Trophoblast cell (in vitro differentiated cells and primary cell): Measurements from ENCODE around the gene ABO.
"Not testable (repeated sequence)": the region's sequence is repeated elsewhere in the genome, so short reads cannot be mapped to it uniquely, and the experiment has no call there.

Experiments used
- DNase-seq, 2 donors: peaks; one replicate each; pipeline ENCODE4 v3.0.0-alpha.2; 2016
- H2AFZ ChIP-seq: 2 replicates; pipeline ENCODE4 v1.6.1; 2013; ENCODE audit warnings: low read length, moderate library complexity, mild to moderate bottlenecking; ENCODE audit not compliant: insufficient read depth, poor library complexity
- H2AK5ac ChIP-seq: 2 replicates; pipeline ENCODE4 v1.6.1; 2013; ENCODE audit warnings: mild to moderate bottlenecking, low read length
- H2BK120ac ChIP-seq: 2 replicates; pipeline ENCODE4 v1.6.1; 2013; ENCODE audit warnings: low read length, mild to moderate bottlenecking, moderate library complexity; ENCODE audit not compliant: insufficient read depth, poor library complexity
- H2BK12ac ChIP-seq: 2 replicates; pipeline ENCODE4 v1.6.1; 2013; ENCODE audit warnings: mild to moderate bottlenecking, low read length, moderate library complexity
- H2BK5ac ChIP-seq: 2 replicates; pipeline ENCODE4 v1.6.1; 2013; ENCODE audit warnings: low read length, low read depth, moderate library complexity, mild to moderate bottlenecking; ENCODE audit not compliant: poor library complexity
- H3K14ac ChIP-seq: 2 replicates; pipeline ENCODE4 v1.6.1; 2013; ENCODE audit warnings: mild to moderate bottlenecking, low read length
- H3K18ac ChIP-seq: 2 replicates; pipeline ENCODE4 v1.6.1; 2013; ENCODE audit warnings: mild to moderate bottlenecking, low read length
- H3K23ac ChIP-seq: 2 replicates; pipeline ENCODE4 v1.6.1; 2013; ENCODE audit warnings: low read length
- H3K27ac ChIP-seq: 2 replicates; pipeline ENCODE4 v1.5.1; 2013; ENCODE audit warnings: low read depth, mild to moderate bottlenecking, inconsistent platforms, low read length, moderate library complexity
- H3K27me3 ChIP-seq: 2 replicates; pipeline ENCODE4 v1.6.1; 2013; ENCODE audit warnings: inconsistent platforms, mild to moderate bottlenecking, low read length, moderate library complexity; ENCODE audit not compliant: insufficient read depth
- H3K36me3 ChIP-seq, 2 experiments: 1 replicate in 1 of 2; 2 replicates in 1 of 2; pipeline ENCODE4 v1.6.1; 2013; ENCODE audit warnings: low read length in 2 of 2, mild to moderate bottlenecking in 2 of 2, moderate library complexity in 1 of 2; ENCODE audit not compliant: insufficient read depth in 2 of 2, control insufficient read depth in 1 of 2
- H3K4ac ChIP-seq: 2 replicates; pipeline ENCODE4 v1.6.1; 2013; ENCODE audit warnings: low read depth, mild to moderate bottlenecking, low read length, moderate library complexity
- H3K4me1 ChIP-seq, 2 experiments: 1 replicate in 1 of 2; 2 replicates in 1 of 2; pipeline ENCODE4 v1.6.1; 2013; ENCODE audit warnings: low read length in 2 of 2, mild to moderate bottlenecking in 2 of 2, moderate library complexity in 1 of 2; ENCODE audit not compliant: insufficient read depth in 2 of 2, control insufficient read depth in 1 of 2
- H3K4me2 ChIP-seq: 2 replicates; pipeline ENCODE4 v1.6.1; 2013; ENCODE audit warnings: inconsistent platforms, mild to moderate bottlenecking, low read length, moderate library complexity
- H3K4me3 ChIP-seq: 2 replicates; pipeline ENCODE4 v1.5.1; 2013; ENCODE audit warnings: mild to moderate bottlenecking, low read depth, low read length, inconsistent platforms
- H3K79me1 ChIP-seq: one replicate; pipeline ENCODE4 v1.6.1; 2013; ENCODE audit warnings: low read length
- H3K79me2 ChIP-seq: 2 replicates; pipeline ENCODE4 v1.6.1; 2013; ENCODE audit warnings: low read length, mild to moderate bottlenecking; ENCODE audit not compliant: control insufficient read depth, insufficient read depth, poor library complexity
- H3K9ac ChIP-seq: 2 replicates; pipeline ENCODE4 v1.6.1; 2013; ENCODE audit warnings: mild to moderate bottlenecking, low read length
- H3K9me3 ChIP-seq: 2 replicates; pipeline ENCODE4 v1.6.1; 2013; ENCODE audit warnings: low read depth, mild to moderate bottlenecking, control low read depth, inconsistent platforms, low read length; ENCODE audit not compliant: insufficient read depth
- H4K12ac ChIP-seq: 2 replicates; pipeline ENCODE4 v1.6.1; 2013; ENCODE audit warnings: low read depth, mild to moderate bottlenecking, low read length, moderate library complexity
- H4K8ac ChIP-seq: 2 replicates; pipeline ENCODE4 v1.6.1; 2013; ENCODE audit warnings: low read depth, mild to moderate bottlenecking, low read length, moderate library complexity
- H4K91ac ChIP-seq: one replicate; pipeline ENCODE4 v1.6.1; 2013; ENCODE audit warnings: low read depth, mild to moderate bottlenecking, low read length, moderate library complexity
- WGBS: extraction: QIAGEN DNeasy Blood & Tissue Kit; methylation state at CpG from one replicate; pipeline ENCODE4 v1.1.7; 2013; ENCODE audit warnings: missing lambda C conversion rate; ENCODE audit not compliant: insufficient read length, insufficient coverage; ENCODE audit errors: extremely low coverage; 5-methylcytosine and 5-hydroxymethylcytosine counted together

ABO gene

DNA sequence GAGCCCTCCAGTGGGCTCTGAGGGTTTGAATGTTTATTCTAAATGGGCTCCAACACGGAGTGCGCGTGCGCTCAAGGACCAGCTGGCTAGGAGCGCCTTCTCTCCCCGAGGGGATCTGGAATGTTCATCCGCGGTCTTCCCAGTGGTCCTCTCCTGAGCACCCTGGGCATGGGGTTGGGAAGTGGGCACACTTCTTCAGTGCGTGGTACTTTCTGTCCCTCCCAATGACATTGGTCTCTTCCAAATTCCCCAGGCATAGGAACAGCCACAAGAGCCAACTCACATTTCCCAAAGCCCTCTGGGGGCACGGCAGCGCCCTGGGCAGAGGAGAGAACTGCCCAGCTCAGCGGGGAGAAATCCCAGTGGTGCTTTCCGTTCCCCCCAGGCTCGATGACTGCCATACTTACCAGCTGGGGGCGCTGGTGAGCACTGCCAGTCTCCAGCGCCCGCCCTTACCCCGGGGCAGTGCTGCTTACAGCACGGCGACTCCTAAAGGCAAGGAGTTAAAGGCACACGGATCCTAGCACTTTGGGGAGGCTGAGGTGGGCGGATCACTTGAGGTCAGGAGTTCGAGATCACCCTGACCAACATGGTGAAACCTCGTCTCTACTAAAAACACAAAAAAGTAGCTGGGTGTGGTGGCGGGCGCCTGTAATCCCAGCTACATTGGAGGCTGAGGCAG, 36.0 kb downstream of the ABO start:
- H4K91ac ChIP-seq = peak overlapping the region; percentile 59
- no peak overlapping the region for H3K4ac ChIP-seq
- WGBS = no CpG with 5 or more reads among the region's 26 CpGs
- no peaks in the 10 kb centered on the region for H3K36me3 ChIP-seq
- peak overlapping the region; percentile 6 for H3K27ac ChIP-seq
- peak overlapping the region; percentile 52 for H3K18ac ChIP-seq
- H3K14ac ChIP-seq = peak overlapping the region; percentile 42
- H3K4me3 ChIP-seq = peak overlapping the region; percentile 41
- DNase-seq = peak; percentile 67 to 76
- no peaks in the 10 kb centered on the region for H3K79me2 ChIP-seq
- peak overlapping the region; percentile 19 for H4K12ac ChIP-seq
- no peaks in the 10 kb centered on the region for H3K27me3 ChIP-seq
- peak overlapping the region; percentile 83 for H4K8ac ChIP-seq
- no peak overlapping the region for H3K9ac ChIP-seq
- H3K9me3 ChIP-seq = peaks cover 2% of the 10 kb centered on the region
- H3K23ac ChIP-seq = no peak overlapping the region
- H2AK5ac ChIP-seq = no peak overlapping the region
- H3K79me1 ChIP-seq = peaks cover 9% of the 10 kb centered on the region
- no peak overlapping the region for H2BK5ac ChIP-seq
- H2AFZ ChIP-seq = peak overlapping the region; percentile 87
- H3K4me2 ChIP-seq = peak overlapping the region; percentile 66
- peaks cover 10 to 14% of the 10 kb centered on the region in 2 experiments for H3K4me1 ChIP-seq
- H2BK12ac ChIP-seq = peak overlapping the region; percentile 15
- H2BK120ac ChIP-seq = peak overlapping the region; percentile 39

DNA sequence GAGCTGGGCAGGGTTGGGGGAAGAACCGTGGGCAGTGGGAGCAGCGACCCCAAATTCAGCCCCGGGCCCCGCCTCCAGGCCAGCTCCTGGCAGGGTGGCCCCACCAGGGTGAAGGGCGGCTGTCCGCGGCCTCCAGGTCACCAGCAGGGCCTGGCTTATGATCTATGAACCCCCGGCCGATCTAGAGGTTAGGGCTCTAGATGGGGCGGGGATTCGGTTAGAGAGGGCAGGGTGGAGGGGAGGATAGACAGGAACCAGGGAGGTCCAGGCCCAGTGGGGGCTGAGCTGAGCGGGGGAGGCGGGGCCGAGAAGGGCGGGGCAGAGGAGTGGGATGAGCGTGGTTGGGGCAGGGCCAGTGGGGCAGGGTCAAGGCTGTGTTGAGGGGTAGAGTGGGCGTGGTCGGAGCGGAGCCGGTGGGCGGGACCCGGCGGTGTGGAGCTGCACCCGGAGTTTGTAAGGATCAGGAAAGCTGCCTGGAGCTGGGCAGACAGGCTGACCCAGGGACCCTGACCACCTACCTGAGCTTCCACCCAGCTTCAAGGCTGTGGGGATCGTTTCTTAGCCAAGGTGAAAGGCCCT, 36.6 kb downstream of the ABO start:
- Histone ChIP-seq H3K27me3 (no peaks in the 10 kb centered on the region), H4K8ac (peak overlapping the region; percentile 83), H4K91ac (peak overlapping the region; percentile 70), H2BK120ac (peak overlapping the region; percentile 54), H2AK5ac (no peak overlapping the region), H3K4ac (no peak overlapping the region), H2BK5ac (no peak overlapping the region), H3K4me3 (peak overlapping the region; percentile 41), H3K4me2 (peak overlapping the region; percentile 66), H3K23ac (no peak overlapping the region), H3K14ac (no peak overlapping the region), H3K27ac (peak overlapping the region; percentile 6), H3K9me3 (peaks cover 4% of the 10 kb centered on the region), H3K79me2 (no peaks in the 10 kb centered on the region), H3K4me1 (peaks cover 10 to 14% of the 10 kb centered on the region in 2 experiments), H3K9ac (no peak overlapping the region), H3K18ac (peak overlapping the region; percentile 52), H3K79me1 (peaks cover 9% of the 10 kb centered on the region), H2BK12ac (peak overlapping the region; percentile 82), H3K36me3 (no peaks in the 10 kb centered on the region), H2AFZ (peak overlapping the region; percentile 87), H4K12ac (peak overlapping the region; percentile 85)
- no CpG with 5 or more reads among the region's 25 CpGs for WGBS
- peak in 1 of 2 donors; percentile 39 for DNase-seq

DNA sequence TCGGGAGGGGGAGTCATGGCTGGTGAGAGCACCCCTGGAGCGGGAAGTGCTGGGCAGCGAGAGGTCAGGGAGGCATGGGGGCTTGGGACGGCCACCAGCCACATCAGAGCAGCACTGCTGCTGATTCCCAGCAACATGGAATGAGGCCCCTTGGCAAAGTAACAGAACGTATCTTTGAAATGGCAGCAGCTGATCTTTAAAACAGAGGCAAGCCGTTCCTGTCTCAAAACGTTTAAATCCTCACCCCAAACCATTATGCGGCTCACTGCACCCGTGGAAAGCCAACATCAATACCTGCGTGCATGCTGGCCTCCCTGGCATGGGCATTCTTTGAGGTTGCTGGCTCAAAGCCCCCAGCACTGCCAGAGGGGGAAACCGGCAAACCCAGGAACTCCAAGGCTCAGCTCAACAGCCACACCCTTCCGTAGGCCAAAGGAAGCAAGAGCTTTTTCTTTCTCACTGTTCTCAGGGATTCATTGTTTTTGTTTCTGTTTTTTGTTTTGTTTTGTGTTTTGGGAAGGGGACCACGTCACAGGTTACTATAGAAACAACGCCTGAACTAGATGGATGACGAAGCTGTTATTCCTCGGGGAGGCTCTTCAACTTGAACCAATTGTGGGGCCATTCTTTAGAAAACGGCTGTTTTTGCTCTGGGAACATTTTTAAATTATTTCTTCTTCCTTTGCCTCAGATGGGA, 37.8 kb downstream of the ABO start:
- peak in 1 of 2 donors; percentile 39 for DNase-seq
- no CpG with 5 or more reads among the region's 17 CpGs for WGBS
- Histone ChIP-seq H2BK5ac (no peak overlapping the region), H2AFZ (no peak overlapping the region), H4K91ac (no peak overlapping the region), H3K36me3 (no peaks in the 10 kb centered on the region), H4K8ac (no peak overlapping the region), H3K79me1 (peaks cover 9% of the 10 kb centered on the region), H3K27me3 (no peaks in the 10 kb centered on the region), H3K4me1 (peaks cover 10 to 14% of the 10 kb centered on the region in 2 experiments), H3K14ac (no peak overlapping the region), H3K23ac (no peak overlapping the region), H3K4me2 (no peak overlapping the region), H3K4ac (no peak overlapping the region), H3K9ac (no peak overlapping the region), H3K18ac (no peak overlapping the region), H3K9me3 (peaks cover 4% of the 10 kb centered on the region), H3K27ac (no peak overlapping the region), H3K4me3 (no peak overlapping the region), H4K12ac (no peak overlapping the region), H2BK120ac (no peak overlapping the region), H3K79me2 (no peaks in the 10 kb centered on the region), H2AK5ac (no peak overlapping the region), H2BK12ac (no peak overlapping the region)

DNA sequence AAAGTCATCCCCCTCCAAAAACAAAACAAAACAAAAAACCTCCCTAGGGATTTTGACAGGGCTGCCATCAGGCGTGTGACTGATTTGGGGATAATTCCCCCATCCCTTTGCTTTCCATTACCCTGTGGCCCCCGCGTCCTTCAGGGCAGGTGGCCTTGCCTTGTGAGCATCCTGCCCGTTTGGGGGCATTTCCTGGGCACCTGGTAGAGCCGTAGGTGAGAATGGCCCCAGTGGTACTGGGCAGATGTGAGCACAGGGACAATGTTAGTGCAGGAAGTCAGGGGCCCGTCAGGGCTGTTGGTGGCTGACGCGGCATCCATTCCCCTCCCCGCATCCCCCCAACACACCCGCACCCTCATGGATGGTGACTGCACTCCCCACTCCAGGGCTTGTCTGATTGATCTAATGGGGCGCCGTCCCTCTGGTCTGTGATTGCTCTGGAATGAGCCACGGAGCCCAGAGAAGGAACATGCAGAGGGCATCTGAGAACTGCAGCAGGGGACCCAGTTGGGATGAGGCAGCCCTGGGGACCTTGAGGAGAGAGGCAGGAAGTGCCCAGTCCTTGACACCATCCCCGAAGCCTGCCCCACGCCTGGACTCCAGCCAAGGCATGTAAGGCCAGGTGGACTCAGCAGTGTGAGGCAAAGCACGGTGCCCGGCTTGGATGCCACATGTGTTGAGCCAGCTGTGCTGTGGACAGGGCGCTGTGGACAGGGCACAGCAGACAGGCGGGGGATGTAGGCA, 38.5 kb downstream of the ABO start:
- H3K4me3 ChIP-seq, H3K18ac ChIP-seq, H3K9me3 ChIP-seq, H3K36me3 ChIP-seq, H3K4me2 ChIP-seq, H3K79me1 ChIP-seq, H2BK120ac ChIP-seq, H3K9ac ChIP-seq, H3K79me2 ChIP-seq, H2BK12ac ChIP-seq, H3K14ac ChIP-seq, H4K8ac ChIP-seq, H3K23ac ChIP-seq, H4K91ac ChIP-seq, H3K4ac ChIP-seq, H3K27me3 ChIP-seq, H2BK5ac ChIP-seq, DNase-seq, H3K27ac ChIP-seq, H2AK5ac ChIP-seq, H4K12ac ChIP-seq: not testable (repeated sequence)
- peaks cover 10 to 14% of the 10 kb centered on the region in 2 experiments for H3K4me1 ChIP-seq
- WGBS = no CpG with 5 or more reads among the region's 19 CpGs
- H2AFZ ChIP-seq = peak overlapping the region; percentile 3
